ENCODE results near the gene CC2D1B.

CC2D1B gene

DNA sequence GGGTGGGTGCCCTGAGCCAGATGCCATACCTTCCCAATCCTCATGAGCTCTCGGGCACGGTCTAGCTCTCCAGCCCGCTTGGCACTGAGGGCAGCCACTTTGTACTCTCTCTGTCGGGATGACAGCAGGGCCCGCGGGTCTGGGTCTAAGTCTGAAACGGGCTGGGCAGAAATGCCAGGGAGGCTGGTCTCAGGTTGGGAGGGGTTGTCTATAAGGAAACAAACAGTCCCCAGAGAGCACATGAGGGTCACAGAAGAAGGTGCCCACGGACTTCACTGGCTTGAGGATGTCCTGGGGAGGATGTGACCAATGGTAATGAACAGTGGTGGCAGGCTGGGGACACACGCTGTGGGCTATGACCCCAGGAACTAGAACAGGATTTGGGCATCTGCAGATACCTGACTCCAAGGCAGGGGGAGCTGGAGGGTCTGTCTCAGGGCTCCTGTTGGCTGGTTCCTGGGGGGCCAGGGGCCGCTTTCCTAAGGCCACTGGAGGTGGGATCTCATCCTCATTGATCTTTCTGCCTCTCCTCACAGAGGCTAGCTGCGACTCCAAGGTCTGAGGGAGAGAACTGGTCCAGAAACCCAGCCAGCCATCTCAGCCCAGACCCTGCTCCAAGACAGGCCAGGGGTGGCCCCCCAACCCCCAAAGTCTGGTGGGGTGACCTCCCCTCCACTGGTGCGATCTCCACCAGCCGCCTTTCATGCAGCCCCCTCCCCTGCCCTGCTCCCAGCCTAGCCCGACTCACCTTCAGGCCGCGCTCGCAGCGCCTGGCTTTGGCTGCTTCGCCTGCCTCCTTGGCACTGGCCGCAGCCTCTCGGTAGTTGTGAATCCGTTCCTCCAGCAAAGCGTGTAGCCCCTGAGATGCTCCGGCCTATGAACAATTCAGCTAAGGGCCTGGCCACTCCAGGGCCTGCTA is 6.1 kb downstream of the CC2D1B start:
- DNase-seq (ENCODE audit: low read depth in 2 of 2): no peak

DNA sequence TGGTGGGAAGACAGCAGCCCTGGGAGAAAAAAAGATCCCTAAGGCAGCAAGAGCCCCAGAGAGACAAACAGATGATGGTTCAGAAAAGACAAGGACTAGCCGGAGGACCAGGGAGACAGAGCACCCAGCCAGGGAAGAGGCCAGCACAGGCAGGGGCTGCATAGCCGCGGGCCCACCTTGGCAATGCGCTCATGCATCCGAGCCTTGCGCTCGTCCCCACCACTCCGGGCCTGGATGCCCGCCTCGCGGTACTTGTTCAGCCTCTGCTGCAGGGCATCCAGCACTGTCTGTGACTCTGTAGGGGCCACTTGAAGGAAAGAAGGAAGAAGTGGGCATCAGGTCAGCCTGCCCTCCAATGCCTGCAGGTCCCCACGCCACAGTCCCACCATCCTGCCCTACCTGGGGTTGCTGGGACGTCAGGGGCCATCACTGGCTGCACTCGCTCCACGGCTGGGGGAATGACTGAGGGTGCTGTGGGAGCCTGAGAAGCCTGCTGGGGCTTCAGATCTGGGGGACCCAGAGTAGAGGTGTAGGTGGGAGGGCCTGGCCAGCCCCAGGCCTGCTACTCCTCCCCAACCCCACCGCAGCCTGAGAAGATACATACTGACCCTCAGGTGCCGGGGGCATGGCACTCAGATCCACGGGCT is 7.0 kb downstream of the CC2D1B start:
- DNase-seq (ENCODE audit: low read depth in 2 of 2): no peak

DNA sequence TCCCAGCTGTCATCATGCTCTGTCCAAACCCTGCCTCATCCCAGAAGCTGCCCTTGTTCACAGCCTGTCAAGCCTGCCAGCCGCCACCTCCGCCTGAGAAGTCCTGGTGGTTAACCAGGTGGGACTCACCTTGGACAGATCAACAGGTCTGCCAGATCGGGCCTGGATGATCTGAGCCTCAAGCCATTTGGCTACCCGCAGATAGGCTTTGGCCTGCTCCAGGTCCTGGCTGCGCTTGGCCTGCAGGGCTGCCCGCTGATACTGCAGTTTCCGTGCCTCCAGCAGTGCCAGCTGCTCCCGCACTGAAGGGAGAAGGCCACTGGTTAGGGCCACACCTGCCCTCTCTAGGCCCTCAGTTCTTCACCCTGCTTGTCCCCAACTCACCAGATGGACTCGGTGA is 8.6 kb downstream of the CC2D1B start:
- no peak for DNase-seq (ENCODE audit: low read depth in 2 of 2)

DNA sequence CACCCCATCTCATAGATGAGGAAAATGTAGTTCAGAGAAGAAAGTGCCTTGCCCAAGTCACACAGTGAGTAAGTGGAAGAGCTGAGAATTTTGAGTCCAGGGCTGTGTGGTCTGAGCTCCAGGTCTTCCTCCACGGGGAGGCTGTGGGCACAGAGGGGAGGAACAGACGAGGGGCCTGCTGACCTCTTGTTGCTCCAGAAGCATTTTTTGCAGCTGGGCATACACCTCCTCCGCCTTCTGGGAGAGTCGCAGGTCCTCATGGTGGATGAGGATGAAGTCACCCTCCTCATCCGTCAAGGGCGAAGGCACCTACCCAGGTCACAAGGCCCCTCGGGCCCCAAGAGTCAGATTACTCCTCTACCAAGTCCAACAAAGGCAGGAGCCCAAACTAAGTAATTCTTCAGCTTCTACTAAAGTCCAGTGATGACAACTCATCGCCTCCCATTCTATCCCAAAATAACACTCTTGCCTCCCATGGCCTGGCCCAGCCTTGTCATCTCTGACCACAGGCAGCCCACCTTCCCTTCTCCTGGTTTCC is 9.1 kb downstream of the CC2D1B start:
- DNase-seq (ENCODE audit: low read depth in 2 of 2): no peak

DNA sequence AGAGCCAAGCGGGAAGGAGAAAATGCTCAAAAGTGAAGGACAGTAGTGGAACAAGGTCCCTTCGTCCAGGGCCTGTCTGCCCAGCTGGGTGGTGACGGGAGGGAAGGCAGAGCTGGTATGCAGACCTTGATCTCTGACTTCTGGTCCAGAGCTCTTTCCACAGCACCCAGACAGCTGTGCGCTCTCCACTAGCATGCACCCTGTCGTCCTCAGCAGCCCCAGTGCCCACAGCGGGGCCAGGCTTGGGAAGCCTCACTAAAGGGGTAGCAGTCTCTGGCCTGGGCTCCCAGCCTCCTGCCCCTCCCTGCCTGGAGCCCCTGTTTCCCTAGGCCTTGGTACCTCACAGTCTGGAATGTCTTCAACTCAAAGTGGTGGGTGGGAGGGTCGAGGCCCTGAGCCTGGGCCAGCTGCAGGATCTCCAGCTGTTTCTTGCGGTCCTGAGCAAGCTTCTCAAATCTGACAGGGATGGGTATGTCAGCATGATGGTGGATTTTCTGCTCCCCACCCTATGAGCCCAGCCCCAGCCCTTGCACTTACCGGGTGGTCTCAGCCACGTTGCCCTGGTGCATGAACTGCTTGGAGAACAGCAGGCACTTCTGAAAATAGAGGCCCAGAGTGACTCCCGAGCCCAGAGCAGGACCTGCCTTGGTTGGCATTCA is 10.0 kb downstream of the CC2D1B start:
- no peak for DNase-seq (ENCODE audit: low read depth in 2 of 2)

DNA sequence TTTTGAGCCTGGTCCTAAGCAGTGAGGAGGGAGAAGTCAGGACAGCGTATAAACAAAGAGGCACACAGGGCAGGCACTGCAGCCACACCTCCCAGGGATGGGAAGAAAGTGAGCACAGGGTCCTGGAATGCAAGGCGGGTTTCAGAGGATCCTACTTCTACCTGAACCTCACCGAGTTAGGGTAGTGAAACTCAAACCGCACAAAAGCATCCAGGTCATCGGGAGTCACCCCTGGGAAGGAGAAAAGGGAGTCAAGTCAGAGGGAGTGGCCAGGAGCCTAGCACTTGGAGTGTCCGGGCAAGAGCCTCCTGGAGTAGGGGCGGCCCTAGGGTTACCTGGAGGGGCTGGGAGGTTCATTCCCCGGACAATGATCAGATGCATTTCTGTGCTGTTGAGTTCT is 10.6 kb downstream of the CC2D1B start:
- no peak for DNase-seq (ENCODE audit: low read depth in 2 of 2)

DNA sequence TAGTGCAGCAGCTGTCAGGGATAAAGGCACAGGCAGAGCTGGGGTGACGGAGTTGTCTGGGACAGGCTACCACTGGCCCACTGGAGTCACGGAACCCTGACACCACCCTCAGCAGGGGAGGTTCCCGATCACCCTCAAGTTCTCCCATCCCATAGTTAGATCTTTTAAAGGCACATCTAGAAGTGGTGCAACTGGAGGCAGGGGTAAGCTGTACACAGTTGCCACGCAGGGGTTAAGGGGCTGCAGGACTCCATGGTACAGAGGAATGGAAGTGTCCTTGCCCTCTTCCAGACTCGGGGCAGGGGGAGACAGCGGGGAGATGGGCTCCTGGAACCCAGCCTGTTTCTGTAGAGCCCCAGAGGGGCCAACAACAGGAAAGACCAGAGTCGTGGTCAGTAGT is 13.3 kb downstream of the CC2D1B start:
- DNase-seq (ENCODE audit: low read depth in 2 of 2): no peak

DNA sequence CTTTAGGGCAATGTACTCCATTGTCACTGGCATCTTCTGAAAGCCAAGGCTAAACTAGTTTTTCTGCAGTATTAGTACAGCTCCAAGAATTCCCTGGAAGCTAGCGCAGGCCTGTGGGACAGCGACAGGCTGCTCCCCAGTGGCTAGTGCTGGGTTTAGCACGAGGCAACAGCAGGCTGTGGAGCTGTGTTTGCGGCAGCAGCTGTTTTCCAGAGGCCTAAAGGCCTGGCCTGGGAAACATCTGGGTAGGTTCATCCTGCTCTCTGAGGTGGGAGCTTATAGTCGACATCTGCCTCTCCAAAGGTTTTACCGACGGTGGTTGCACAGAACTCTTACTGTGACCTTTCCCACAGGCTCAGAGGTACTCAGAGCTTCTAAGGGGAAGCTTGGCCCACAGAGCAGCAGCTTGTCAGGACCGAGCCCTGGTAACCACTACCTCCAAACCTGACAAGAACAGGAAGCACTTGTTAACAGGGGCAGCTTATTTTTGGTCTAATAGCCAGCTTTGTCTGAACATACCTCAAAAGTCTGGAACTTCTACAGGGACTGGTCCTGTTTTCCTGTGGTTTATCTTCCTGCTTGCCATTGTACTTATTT is 17.2 kb downstream of the CC2D1B start:
- DNase-seq (ENCODE audit: low read depth in 2 of 2): no peak

DNA sequence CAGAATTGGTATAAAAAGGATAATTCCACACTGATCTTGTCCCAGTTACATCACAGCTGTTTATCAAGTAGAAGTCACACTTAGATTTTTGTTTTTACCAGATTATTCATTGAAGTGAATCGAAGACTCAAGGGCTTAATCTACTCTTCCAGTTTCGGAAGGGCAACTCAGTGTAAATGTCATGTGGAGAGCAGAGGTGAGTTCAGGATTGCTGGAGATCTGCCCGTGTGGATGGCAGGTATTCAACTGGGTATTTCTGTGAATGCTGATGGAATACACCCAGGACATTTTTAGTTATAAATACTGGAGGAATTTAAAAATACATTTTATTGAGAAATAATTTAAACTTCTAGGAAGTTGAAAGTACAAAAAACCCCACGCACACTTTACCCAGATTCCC is 19.4 kb downstream of the CC2D1B start:
- no peak for DNase-seq (ENCODE audit: low read depth in 2 of 2)

DNA sequence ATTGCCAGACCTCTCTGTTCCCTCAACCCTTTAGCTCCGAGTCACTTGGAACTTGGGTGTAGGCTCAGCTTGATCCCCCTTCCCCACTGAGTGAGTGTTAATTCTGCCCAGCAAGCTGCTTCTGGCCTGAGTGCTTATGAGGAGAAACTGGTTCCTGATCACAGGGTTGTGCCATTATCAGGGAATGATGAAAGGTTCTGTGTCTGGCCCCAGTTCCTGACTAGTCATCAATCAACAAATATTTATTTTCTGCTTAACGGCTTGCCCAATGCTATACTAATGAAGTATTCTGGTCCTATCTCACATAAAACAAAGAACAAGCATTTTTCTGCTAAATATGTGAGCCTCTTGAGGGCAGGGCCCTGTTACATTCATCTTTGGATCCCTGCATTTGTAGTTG is 20.8 kb downstream of the CC2D1B start:
- no peak for DNase-seq (ENCODE audit: low read depth in 2 of 2)

DNA sequence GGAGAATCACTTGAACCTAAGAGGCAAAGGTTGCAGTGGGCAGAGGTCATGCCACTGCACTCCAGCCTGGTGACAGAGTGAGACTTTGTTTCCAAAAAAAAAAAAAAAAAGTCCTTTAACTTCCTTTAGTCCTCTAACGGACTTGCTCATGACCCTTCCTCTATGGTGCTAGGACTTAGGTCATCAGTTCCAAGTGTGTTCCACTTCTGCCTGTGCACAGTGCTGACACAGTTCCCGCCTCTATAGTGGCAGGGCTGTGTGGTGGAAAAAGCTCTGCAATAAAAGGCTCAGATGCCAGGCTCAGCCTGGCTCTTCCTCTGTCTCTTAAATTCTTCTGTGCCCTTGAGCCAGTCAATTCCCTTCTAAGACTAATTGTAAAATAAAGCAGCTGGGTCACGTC is 22.0 kb downstream of the CC2D1B start:
- DNase-seq (ENCODE audit: low read depth in 2 of 2): no peak

DNA sequence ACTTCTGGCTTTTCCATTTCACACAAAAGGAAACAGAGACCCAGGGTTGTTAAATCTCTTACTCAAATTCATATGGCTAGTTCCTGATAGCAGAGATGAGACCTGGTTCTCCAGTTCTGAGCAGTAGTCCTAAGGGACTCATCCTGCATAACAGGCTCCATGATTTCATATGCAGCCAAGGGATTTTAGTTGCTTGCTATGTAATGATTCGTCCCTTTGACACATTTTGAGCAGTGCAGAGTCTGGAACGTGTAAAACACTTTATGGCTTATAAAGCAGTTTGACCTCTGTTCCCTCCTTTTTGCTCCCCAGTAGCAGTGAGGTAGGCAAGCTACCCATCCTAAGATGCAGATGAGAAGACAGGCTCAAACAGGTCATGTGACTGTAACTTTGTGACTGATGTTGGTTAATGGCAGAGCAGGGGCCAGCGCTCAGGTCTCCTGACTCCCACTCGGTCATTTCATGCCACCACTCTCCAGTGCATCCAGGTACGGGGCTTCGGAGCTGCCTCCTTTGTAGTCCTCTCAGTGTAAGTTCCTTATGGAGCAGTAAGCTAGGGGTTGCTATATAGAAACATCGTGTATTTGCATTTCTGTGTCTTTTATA is 24.2 kb downstream of the CC2D1B start:
- no peak for DNase-seq (ENCODE audit: low read depth in 2 of 2)

DNA sequence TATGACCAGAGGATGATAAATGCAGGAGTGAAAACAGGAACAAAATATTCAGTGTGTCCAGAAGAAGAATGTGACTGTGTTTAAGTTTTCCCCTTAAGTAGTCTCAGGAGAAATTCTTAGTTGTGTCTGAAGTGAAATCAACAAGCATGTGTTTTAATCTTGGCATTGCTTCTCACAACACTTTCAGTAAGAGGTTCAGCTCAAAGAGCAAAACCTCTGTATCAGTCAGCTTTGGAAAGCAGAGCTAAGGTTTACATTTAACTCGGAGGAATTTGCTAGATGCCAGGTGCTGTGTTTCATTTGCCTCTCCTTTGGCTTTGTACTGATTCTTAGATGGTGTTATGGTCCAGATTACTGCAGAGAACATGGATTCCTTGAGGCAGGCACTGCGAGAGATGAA is 28.6 kb downstream of the CC2D1B start:
- no peak for DNase-seq (ENCODE audit: low read depth in 2 of 2)

DNA sequence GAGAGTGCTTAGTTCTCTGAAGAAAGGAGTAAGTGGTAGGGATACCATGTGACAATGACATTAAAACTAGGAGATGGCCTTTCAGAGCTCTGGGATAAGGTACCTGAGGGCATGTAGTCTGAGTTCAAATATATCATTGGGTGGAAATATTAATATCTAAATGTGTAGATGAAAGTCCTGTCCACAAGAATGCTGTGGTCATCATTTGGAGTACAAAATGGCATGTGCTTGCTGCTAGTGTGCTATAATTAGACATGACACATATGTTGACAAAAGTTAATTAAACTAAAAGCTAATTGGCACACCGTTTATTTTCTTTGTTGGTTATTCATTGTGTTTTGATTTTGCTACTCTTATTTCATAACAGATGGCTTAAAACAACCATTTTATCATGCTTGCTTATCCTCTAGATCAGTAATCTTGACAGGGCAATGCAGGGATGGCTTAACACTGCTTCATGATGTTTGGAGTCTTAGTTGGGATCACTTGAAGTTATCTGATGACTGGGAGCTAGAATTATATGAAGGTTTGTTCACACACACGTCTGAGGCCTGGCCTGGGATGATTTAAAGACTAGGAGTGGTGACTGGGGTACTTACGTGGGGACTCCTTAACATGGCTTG is 31.0 kb downstream of the CC2D1B start:
- DNase-seq (ENCODE audit: low read depth in 2 of 2): no peak

DNA sequence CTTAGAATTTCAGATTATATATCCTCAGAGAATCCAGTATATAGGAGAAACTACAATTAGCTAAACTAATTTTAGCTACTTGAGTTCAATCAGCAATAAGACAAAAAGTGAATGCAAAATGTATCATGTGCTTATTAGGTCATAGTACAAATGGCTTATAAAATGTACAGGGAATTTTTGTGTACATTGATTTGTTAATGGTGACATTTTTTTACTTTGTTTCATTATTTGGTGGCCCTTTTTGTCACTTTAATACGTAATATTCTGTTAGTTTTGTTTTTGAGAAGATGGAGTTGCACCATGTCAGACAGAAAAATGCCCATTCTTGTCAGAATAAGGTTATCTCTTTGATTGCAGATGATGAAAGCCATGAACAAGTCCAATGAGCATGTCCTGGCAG is 33.6 kb downstream of the CC2D1B start:
- no peak for DNase-seq (ENCODE audit: low read depth in 2 of 2)

DNA sequence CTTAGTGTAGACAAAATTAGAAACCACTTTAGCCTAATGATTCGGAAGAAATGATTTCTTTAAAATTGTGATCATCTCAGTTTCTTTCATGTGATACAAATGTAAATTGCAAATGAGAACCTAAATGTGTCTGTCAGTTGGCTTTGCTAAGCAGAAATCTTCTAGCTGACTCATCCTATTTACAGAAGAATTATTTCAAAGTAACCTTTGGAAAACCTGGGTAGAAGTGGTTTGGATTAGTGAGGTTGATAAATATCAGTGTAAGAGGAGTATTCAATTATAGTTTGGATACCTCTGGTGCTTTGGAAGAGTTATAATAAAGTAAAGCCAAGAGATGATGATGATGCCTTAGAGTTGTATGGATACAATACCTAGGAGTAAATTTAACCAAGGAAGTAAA is 37.4 kb downstream of the CC2D1B start:
- no peak for DNase-seq (ENCODE audit: low read depth in 2 of 2)

DNA sequence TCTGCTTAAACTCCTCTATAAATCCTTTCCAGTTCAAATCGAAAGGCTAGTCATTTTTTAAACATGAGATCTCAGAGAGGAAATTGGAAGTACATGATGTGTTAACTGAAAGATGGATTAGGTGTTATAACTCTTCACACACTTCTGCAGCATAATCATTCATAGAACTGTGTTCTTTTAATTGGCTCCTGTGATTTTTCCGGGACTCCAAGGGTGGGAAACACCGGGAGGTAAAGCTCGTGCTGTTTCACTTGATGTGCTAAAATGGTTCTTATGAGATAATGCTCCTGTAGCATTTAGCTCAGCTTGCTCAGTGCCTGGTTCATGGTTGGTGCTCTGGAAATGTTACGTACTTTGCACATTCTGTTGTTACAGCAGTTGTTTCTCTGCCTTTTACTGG is 40.2 kb downstream of the CC2D1B start:
- no peak for DNase-seq (ENCODE audit: low read depth in 2 of 2)

DNA sequence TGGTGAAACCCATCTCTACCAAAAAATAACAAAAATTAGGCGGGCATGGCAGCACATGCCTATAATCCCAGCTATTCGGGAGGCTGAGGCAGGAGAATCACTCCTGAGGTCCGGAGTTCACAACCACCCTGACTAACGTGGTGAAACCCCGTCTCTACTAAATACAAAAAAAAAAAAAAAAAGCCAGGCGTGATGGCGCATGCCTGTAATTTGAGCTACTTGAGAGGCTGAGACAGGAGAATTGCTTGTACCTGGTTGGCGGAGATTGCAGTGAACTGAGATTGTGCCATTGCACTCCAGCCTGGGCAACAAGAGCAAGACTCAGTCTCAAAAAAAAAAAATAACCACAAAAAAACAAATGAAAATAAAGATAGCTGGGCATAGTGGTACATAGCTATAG is 42.3 kb downstream of the CC2D1B start:
- no peak for DNase-seq (ENCODE audit: low read depth in 2 of 2)

DNA sequence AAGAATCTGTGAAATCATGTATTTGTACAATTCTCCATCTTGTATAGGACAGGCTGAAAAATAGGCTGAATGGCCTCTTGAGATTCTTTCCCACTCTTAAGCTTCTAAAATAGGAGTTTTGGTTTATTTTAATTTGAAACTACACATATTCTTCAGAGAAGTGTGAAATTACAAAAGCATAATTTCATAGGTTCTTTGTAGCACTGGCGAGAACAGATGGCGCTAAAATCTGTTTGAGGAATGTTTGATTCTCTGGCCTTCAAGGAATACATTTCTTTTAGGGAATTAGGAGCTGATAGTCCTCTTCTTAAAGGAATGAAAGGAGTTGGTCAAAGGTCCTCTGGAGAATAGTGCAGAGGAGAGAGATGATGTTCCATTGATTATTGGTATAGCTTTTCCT is 44.9 kb downstream of the CC2D1B start:
- no peak for DNase-seq (ENCODE audit: low read depth in 2 of 2)

DNA sequence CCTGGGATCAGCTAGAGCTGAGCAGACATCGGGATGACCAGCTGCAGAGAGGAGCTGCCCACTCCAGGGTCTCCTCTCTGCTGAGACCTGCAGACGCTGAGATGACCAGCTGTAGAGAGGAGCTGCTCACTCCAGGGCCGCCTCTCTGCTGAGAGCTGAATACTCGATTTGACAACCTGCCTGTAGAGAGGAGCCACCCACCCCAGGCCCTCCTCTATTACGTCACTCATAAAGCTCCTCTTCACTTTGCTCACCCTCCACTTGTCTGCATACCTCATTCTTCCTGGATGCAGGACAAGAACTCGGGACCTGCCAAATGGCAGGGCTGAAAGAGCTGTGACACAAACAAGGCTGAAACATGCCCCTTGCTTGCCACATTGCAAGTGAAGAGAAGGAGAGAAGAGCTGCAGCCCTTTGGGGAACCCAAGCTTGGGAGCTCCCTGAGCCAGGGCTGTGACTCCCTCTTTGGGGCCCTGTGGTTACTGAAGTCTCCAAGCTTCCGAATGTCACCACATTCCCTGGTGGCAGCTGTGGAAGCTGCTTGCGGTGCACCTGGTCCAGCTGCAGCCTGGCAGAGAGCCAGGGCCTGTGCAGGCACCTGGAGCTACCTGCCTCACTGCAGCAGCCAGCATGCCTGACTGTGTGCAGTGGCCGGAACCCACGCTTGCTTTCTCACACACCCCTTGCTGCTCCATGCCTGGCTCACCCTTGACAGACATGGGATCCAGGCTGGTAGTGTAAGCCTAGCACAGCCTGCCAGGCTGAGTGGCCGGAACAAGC is 59.6 kb downstream of the CC2D1B start:
- DNase-seq (ENCODE audit: low read depth in 2 of 2): no peak
